H1 (cell line): ENCODE measurements around the gene TGFB1I1. TPM values are rescaled to one million over a fixed set of nuclear protein-coding genes. Genes with fewer than 3 reads are reported as not detected.

Experiments used
- ATF2 ChIP-seq: IDR thresholded peaks from 2 replicates; pipeline ENCODE4 v1.6.1; 2012; ENCODE audit warnings: low read length, inconsistent platforms
- BACH1 ChIP-seq: IDR thresholded peaks from 2 replicates; pipeline ENCODE4 v1.6.1; 2012; ENCODE audit warnings: low read length, improper control_type of control experiment
- BRCA1 ChIP-seq: IDR thresholded peaks from 2 replicates; pipeline ENCODE4 v1.6.1; 2012; ENCODE audit warnings: low read depth, low read length, improper control_type of control experiment
- CHD7 ChIP-seq: fragments of 300-600 bp; sonication (generic); IDR thresholded peaks from 2 replicates; pipeline ENCODE4 v1.7.1; 2012; ENCODE audit warnings: low read length, moderate library complexity, mild to moderate bottlenecking, inconsistent platforms; ENCODE audit not compliant: insufficient replicate concordance
- CTBP2 ChIP-seq: IDR thresholded peaks from 2 replicates; pipeline ENCODE4 v1.7.0; 2011; ENCODE audit warnings: borderline replicate concordance, mild to moderate bottlenecking, moderate library complexity, mixed read lengths, low read length; ENCODE audit not compliant: insufficient read depth, insufficient read length
- GTF2F1 ChIP-seq: IDR thresholded peaks from 2 replicates; pipeline ENCODE4 v1.6.1; 2012; ENCODE audit warnings: low read depth, low read length, improper control_type of control experiment, borderline replicate concordance
- HDAC2 ChIP-seq, 2 experiments: fragments of 300-600 bp in 1 of 2; sonication (generic) in 1 of 2; IDR thresholded peaks; 2 replicates each; pipeline ENCODE4 v1.6.1; 2011 to 2012; ENCODE audit warnings: low read depth in 2 of 2, low read length in 2 of 2, mild to moderate bottlenecking in 2 of 2, moderate library complexity in 2 of 2, borderline replicate concordance in 1 of 2, inconsistent platforms in 1 of 2
- POLR2A ChIP-seq, 2 experiments: IDR thresholded peaks; 1 replicate in 1 of 2; 2 replicates in 1 of 2; pipeline ENCODE4 v1.6.1; 2011; ENCODE audit warnings: low read depth in 2 of 2, low read length in 2 of 2, mild to moderate bottlenecking in 2 of 2; ENCODE audit errors: control extremely low read depth in 1 of 2
- POU5F1 ChIP-seq: IDR thresholded peaks from 2 replicates; pipeline ENCODE4 v1.6.1; 2011; ENCODE audit warnings: low read depth, mild to moderate bottlenecking, low read length, moderate library complexity
- SUZ12 ChIP-seq: fragments of 200-600 bp; sonication (generic); IDR thresholded peaks from 2 replicates; pipeline ENCODE4 v1.6.1; 2012; ENCODE audit warnings: mild to moderate bottlenecking, inconsistent platforms, low read length, moderate library complexity, mixed read lengths
- TAF7 ChIP-seq: optimal IDR thresholded peaks from 2 replicates; pipeline ENCODE3; 2011; ENCODE audit warnings: low read depth, mild to moderate bottlenecking, inconsistent platforms, low read length, moderate library complexity, borderline replicate concordance
- polyA plus RNA-seq, 7 experiments: library from polyadenylated mRNA; depleted of rRNA in 3 of 7; stranded (reverse) in 5 of 7; unstranded in 2 of 7; fragments of >200 nt in 5 of 7; fragments of 200-250 nt in 2 of 7; gene quantifications; 1 replicate in 5 of 7; 2 replicates in 1 of 7; 4 replicates in 1 of 7; pipeline versions ENCODE4 v1.2.1 to v1.2.3, GENCODE V29; 2011 to 2013; ENCODE audit warnings: missing spikeins in 2 of 7, mixed read lengths in 2 of 7
- total RNA-seq: library from RNA; stranded (reverse); fragmentation: NEBNext Ultra II Directional; extraction: Animal tissue kit (Norgen Biotek cat#: 25700); gene quantifications from 2 replicates; pipeline ENCODE4 v1.2.1, GENCODE V29; 2021

The TGFB1I1 gene
- total and polyA plus RNA-seq, 2 of the 8 experiments (the other 6 are each of a cell fraction or from before 2014, with no cell fraction given): 5.6 to 5.8 TPM

- TF ChIP-seq CHD7 (no peak), HDAC2 (IDR thresholded peaks at IDR 0.05; ENCODE audit: borderline replicate concordance in 1 of 2, low read depth in 2 of 2, low read length in 2 of 2) (no peak), POU5F1 (no peak), GTF2F1 (no peak), BRCA1 (no peak), ATF2 (no peak), SUZ12 (no peak), CTBP2 (no peak), BACH1 (no peak), TAF7 (no peak), POLR2A (IDR thresholded peaks at IDR 0.05; ENCODE audit: control extremely low read depth in 1 of 2, low read depth in 2 of 2, low read length in 2 of 2) (no peak)
These were observed 17.3 kb downstream of the TGFB1I1 start (continued) for GRCh38 chr16:31489298-31489564.
